ENCODE measurements around the gene WFDC2.

DNA sequence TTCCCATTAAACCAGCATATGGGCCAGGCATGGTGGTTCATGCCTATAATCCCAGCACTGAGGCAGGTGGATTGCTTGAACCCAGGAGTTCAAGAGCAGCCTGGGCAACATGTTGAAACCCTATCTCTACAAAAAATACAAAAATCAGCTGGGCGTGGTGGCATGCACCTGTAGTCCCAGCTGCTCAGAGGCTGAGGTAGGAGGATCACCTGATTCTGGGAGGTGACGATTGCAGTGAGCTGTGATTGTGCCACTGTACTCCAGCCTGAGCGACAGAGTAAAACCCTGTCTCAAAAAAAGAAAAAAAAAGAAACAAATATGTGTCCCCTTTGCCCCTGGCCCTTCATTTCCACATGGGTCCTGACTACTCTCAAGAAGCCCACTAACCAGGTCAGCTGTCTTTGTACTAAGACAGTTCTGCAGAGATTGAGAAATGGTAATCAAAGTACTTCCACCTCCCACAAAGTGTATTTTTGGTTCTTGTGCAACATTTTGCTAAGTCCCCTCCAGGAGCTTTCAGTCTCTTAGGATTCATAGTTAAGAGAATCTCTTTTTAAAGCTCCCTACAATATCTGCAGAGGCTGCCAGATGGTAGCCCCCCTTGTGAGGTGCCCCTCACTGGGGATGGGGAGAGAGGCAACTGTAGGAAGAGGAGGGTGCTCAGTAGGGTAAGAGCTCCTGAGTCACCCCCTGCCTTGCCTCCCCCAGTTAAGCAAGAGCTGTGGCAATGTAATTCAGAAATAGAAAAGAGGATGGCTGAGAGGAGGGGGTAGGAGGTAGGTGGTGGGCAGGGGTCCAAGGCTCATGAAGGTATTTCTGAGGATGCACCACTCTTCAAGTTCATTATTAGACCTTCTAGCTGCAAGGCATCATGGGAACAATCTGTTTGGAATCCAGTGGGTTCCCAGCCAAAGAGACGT is 16.5 kb upstream of the WFDC2 start:
- TF ChIP-seq, protein P1, sequence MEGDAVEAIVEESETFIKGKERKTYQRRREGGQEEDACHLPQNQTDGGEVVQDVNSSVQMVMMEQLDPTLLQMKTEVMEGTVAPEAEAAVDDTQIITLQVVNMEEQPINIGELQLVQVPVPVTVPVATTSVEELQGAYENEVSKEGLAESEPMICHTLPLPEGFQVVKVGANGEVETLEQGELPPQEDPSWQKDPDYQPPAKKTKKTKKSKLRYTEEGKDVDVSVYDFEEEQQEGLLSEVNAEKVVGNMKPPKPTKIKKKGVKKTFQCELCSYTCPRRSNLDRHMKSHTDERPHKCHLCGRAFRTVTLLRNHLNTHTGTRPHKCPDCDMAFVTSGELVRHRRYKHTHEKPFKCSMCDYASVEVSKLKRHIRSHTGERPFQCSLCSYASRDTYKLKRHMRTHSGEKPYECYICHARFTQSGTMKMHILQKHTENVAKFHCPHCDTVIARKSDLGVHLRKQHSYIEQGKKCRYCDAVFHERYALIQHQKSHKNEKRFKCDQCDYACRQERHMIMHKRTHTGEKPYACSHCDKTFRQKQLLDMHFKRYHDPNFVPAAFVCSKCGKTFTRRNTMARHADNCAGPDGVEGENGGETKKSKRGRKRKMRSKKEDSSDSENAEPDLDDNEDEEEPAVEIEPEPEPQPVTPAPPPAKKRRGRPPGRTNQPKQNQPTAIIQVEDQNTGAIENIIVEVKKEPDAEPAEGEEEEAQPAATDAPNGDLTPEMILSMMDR (IDR thresholded peaks at IDR 0.05; ENCODE audit: poor library complexity): no peak
- TF ChIP-seq EZH2 (IDR thresholded peaks at IDR 0.05; ENCODE audit: borderline replicate concordance): no peak
- TF ChIP-seq EZH2phosphoT487 (IDR thresholded peaks at IDR 0.05; ENCODE audit: low read depth, severe bottlenecking, unreplicated experiment): no peak

All from hepatocyte (in vitro differentiated cells).